ENCODE data around the gene CLIC5.
"Not testable (repeated sequence)": the region's sequence is repeated elsewhere in the genome, so short reads cannot be mapped to it uniquely, and the experiment has no call there.

CLIC5 gene

DNA sequence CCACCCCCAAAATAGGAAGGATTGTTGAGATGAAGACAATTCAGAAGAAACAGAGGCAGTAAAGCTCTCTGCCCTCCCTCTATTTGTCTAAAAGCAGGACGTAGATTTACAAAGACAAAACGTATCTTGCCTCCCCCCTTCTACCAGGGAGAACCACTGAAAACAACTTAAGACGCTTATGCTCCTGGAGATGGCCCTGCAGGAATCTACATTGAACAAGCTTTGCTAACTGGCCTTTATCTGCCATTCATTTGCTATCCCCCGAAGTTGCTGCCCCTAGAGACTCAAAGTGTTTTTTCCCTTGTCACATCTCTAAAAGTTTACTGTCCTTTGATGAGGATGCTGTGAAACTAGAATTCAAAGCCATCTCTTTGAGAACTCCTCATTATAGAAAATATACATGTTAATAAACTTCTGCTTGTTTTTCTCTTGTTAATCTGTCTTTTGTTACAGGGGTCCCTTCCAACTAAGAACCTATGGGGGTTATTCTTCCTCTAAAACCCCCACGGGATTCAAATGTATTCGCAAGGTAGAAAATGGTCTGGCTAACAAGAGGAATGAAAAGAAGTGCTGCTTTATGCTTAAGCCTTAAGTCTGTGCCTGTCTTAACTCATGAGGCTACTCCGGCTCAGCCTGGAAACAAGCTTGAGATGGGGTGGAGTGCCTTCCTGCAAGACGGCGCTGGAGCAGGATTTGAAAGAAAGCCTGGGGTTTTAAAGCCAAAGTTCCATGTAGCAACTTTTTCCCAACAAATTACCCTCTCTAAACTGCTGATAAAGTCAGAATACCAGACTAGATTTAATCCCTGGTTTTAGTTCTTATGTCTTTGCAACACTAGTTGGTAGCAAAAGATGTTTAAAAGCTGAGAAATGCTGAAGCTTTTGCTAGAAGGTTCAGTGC lies 88.0 kb downstream of the CLIC5 start:
- DNase-seq, result no peak
- H3K4me1 ChIP-seq, result peaks cover 0 to 3% (median 0%) of the 10 kb centered on the region in 4 donors
- H3K27ac ChIP-seq, result no peak overlapping the region
- no peaks in the 10 kb centered on the region for H3K36me3 ChIP-seq
- no peak overlapping the region for H3K4me3 ChIP-seq
- H3K9me3 ChIP-seq, result no peaks in the 10 kb centered on the region
- no peak for TF ChIP-seq CTCF (IDR thresholded peaks at IDR 0.05)
- intact Hi-C loops (cut with DNase I; ENCODE audit: low total_unique reads), result loop anchor here (10.0 kb wide), 2 partner anchors 1273 to 1453 kb away; no protein-coding TSS in a partner anchor
- H3K27me3 ChIP-seq, result peaks cover 0 to 7% of the 10 kb centered on the region in 2 donors

DNA sequence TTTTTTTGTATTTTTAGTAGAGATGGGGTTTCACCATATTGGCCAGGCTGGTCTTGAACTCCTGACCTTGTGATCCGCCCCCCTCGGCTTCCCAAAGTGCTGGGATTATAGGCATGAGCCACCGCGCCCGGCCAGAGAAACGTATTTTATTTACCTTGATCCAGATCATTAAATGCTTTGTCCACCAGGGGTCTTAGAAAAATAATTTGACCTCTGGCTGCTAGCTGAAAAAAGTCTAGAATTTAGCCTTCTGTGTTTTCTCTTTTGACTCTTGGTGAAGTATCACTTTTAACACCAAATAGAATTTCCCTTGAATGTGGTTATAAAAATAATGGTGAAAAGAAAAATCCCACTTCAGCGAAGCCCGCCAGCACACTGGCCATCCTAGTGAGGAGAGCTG lies 89.2 kb downstream of the CLIC5 start:
- H3K9me3 ChIP-seq, DNase-seq, H3K36me3 ChIP-seq, H3K4me1 ChIP-seq, H3K27ac ChIP-seq, H3K4me3 ChIP-seq, H3K27me3 ChIP-seq: not testable (repeated sequence)
- intact Hi-C loops (cut with DNase I; ENCODE audit: low total_unique reads), result loop anchor here (10.0 kb wide), 2 partner anchors 1272 to 1452 kb away; no protein-coding TSS in a partner anchor

- DNase-seq, result no peak
- no peak overlapping the region for H3K27ac ChIP-seq
- TF ChIP-seq CTCF (IDR thresholded peaks at IDR 0.05), result no peak
- intact Hi-C loops (cut with DNase I; ENCODE audit: low total_unique reads), result loop anchor here (10.0 kb wide), 2 partner anchors 1270 to 1450 kb away; no protein-coding TSS in a partner anchor
- H3K36me3 ChIP-seq, result no peaks in the 10 kb centered on the region
- H3K9me3 ChIP-seq, result no peaks in the 10 kb centered on the region
- peaks cover 0 to 7% of the 10 kb centered on the region in 2 donors for H3K27me3 ChIP-seq
- H3K4me3 ChIP-seq, result no peak overlapping the region
- H3K4me1 ChIP-seq, result no peaks in the 10 kb centered on the region
These were observed 90.8 kb downstream of the CLIC5 start for GRCh38 chr6:45924763-45925342.

- no peaks in the 10 kb centered on the region for H3K36me3 ChIP-seq
- H3K4me1 ChIP-seq, result no peaks in the 10 kb centered on the region
- H3K9me3 ChIP-seq, result no peaks in the 10 kb centered on the region
- intact Hi-C loops (cut with DNase I; ENCODE audit: low total_unique reads), result loop anchor here (10.0 kb wide), 2 partner anchors 1269 to 1449 kb away; no protein-coding TSS in a partner anchor
- H3K4me3 ChIP-seq, result no peak overlapping the region
- DNase-seq, result no peak
- peaks cover 0 to 7% of the 10 kb centered on the region in 2 donors for H3K27me3 ChIP-seq
- no peak overlapping the region for H3K27ac ChIP-seq
- TF ChIP-seq CTCF (IDR thresholded peaks at IDR 0.05), result no peak
These were observed 91.7 kb downstream of the CLIC5 start for GRCh38 chr6:45923831-45924391.

DNA sequence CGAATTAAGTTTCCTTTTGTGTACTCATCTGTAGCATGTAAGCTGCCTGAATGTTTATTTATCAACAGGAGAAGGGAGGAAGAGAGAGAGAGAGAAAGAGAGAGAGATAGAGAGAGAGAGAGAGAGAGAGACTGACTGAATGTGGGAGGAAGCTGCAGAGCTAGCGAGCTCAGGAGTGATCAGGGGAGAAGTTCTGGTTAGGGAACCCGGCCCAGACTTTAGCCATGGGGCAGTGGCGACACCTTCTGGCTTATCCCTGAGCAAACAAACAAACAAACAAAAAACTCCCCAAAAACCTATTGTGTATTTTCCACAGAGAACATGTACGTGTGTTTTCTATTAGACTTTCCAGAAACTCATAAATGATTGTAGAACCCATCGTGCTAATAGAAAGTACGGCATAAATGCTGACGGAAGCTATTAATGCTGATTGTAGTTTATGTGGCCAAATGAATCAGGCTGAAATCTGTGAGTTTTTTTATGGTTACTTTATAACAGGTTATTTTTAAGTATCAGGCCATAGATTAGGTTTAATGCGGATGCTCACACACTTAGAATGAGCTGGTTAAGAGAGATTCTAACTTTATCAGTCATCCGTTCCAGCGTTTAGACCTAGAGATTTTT lies 92.8 kb downstream of the CLIC5 start:
- DNase-seq, result peak; percentile 72 to 74
- Histone ChIP-seq H3K4me1 (no peaks in the 10 kb centered on the region), H3K27me3 (peaks cover 0 to 7% of the 10 kb centered on the region in 2 donors), H3K36me3 (no peaks in the 10 kb centered on the region), H3K4me3 (no peak overlapping the region), H3K27ac (no peak overlapping the region), H3K9me3 (no peaks in the 10 kb centered on the region)
- intact Hi-C loops (cut with DNase I; ENCODE audit: low total_unique reads), result loop anchor here (10.0 kb wide), 2 partner anchors 1268 to 1448 kb away; no protein-coding TSS in a partner anchor
- TF ChIP-seq CTCF (IDR thresholded peaks at IDR 0.05), result peak; percentile 41 to 48

Data from tibial artery (tissue), 4 donors.